Caco-2 (cell line): ENCODE results near the gene EVA1B. TPM values are rescaled to one million over a fixed set of nuclear protein-coding genes. Genes with fewer than 3 reads are reported as not detected.

ENCODE experiments used
- BruUV-seq: library from RNA; stranded (reverse); fragments of 400-500 nt; replicated peaks from 2 replicates; lab custom pipeline; 2021; lab: Mats Ljungman, UMichigan
- CTCF ChIA-PET: fragments of 300-600 bp; sonication (Branson Sonifier 250); formaldehyde crosslinking; loops from one replicate; lab custom pipeline; 2022; ENCODE audit warnings: antibody characterized with exemption; lab: Charles Lee
- POLR2A ChIA-PET: fragments of 300-600 bp; sonication (Branson Sonifier 250); formaldehyde crosslinking; loops from one replicate; lab custom pipeline; 2022; ENCODE audit warnings: antibody characterized with exemption; lab: Charles Lee
- DNase-seq, 2 experiments: peaks; one replicate each; pipeline versions ENCODE4 v3.0.0 to v3.0.0-alpha.2; 2020 to 2022
- H3K27me3 ChIP-seq: replicated peaks from 2 replicates; pipeline ENCODE4 v1.6.0; 2011; ENCODE audit warnings: low read length; ENCODE audit not compliant: control insufficient read depth, insufficient read depth
- H3K36me3 ChIP-seq: 2 replicates; pipeline ENCODE4 v1.5.1; 2011; ENCODE audit warnings: low read length; ENCODE audit not compliant: control insufficient read depth, insufficient read depth
- H3K4me1 ChIP-seq: fragments of 250-450 bp; sonication (Bioruptor Pico); 2 replicates; pipeline ENCODE4 v1.5.1; 2020; ENCODE audit warnings: mild to moderate bottlenecking
- H3K4me3 ChIP-seq: 2 replicates; pipeline ENCODE4 v1.5.1; 2011; ENCODE audit warnings: low read depth, mild to moderate bottlenecking, control low read depth, low read length
- H3K9me3 ChIP-seq: fragments of 250-450 bp; sonication (Bioruptor Pico); 2 replicates; pipeline ENCODE4 v1.5.1; 2020; ENCODE audit warnings: mild to moderate bottlenecking, moderate library complexity
- H3K27ac Mint-ChIP-seq: one replicate; pipeline ENCODE4 v1.8.0; 2022; ENCODE audit warnings: mixed read lengths; ENCODE audit not compliant: unreplicated experiment
- H3K27me3 Mint-ChIP-seq: one replicate; pipeline ENCODE4 v1.8.0; 2022; ENCODE audit warnings: mixed read lengths; ENCODE audit not compliant: insufficient read depth, unreplicated experiment
- H3K36me3 Mint-ChIP-seq: one replicate; pipeline ENCODE4 v1.8.0; 2022; ENCODE audit warnings: mild to moderate bottlenecking, mixed read lengths; ENCODE audit not compliant: insufficient read depth, unreplicated experiment
- H3K4me1 Mint-ChIP-seq: one replicate; pipeline ENCODE4 v1.8.0; 2022; ENCODE audit warnings: low read depth, mixed read lengths; ENCODE audit not compliant: unreplicated experiment
- H3K4me3 Mint-ChIP-seq: one replicate; pipeline ENCODE4 v1.8.0; 2022; ENCODE audit warnings: mild to moderate bottlenecking, moderate library complexity, mixed read lengths; ENCODE audit not compliant: unreplicated experiment
- H3K9me3 Mint-ChIP-seq: one replicate; pipeline ENCODE4 v1.8.0; 2022; ENCODE audit warnings: mixed read lengths; ENCODE audit not compliant: unreplicated experiment
- CTCF ChIP-seq, 2 experiments: fragments of 200-600 bp in 1 of 2; IDR thresholded peaks; 1 replicate in 1 of 2; 2 replicates in 1 of 2; pipeline versions ENCODE4 v1.5.1 to v1.8.0; 2011 to 2022; ENCODE audit warnings: antibody characterized with exemption in 1 of 2, control low read depth in 1 of 2, inconsistent platforms in 1 of 2, low read depth in 1 of 2, low read length in 1 of 2, mild to moderate bottlenecking in 1 of 2, moderate library complexity in 1 of 2; ENCODE audit not compliant: insufficient read depth in 1 of 2, severe bottlenecking in 1 of 2, unreplicated experiment in 1 of 2
- intact Hi-C: fragments of 100-400 bp; cut with micrococcal nuclease; formaldehyde crosslinking; loops from one replicate; pipeline ENCODE4 v1.10.0; 2022; ENCODE audit not compliant: unreplicated experiment
- total RNA-seq: library from RNA; stranded (reverse); gene quantifications from 2 replicates; pipeline ENCODE4 v1.2.3, GENCODE V29; 2022

Gene EVA1B
- total RNA-seq, 1 experiment from 2014 or later = 4.1 TPM

GRCh38 chr1:36320291-36320761 lies 3.1 kb downstream of the EVA1B start:
- POLR2A ChIA-PET = interaction anchor here (0.7 kb wide), 1 partner anchor 14 kb away, joined by 3 read pairs; the partner anchor contains the start of gene SH3D21
- intact Hi-C loops = no loop called here
- Mint-ChIP-seq H3K27me3 (no peaks in the 10 kb centered on the region), H3K27ac (peak overlapping the region; percentile 48), H3K9me3 (no peaks in the 10 kb centered on the region), H3K4me1 (no peaks in the 10 kb centered on the region), H3K36me3 (peaks cover 6% of the 10 kb centered on the region), H3K4me3 (peak overlapping the region; percentile 30)
- Histone ChIP-seq H3K4me3 (no peak overlapping the region), H3K27me3 (no peaks in the 10 kb centered on the region), H3K9me3 (no peaks in the 10 kb centered on the region), H3K4me1 (peaks cover 6% of the 10 kb centered on the region; the same call in 1 of the 2 replicates), H3K36me3 (no peaks in the 10 kb centered on the region)
- DNase-seq = no peak
- CTCF ChIA-PET = no interaction called here
- no TSS peak for BruUV-seq
- no peak for TF ChIP-seq CTCF (IDR thresholded peaks at IDR 0.05; ENCODE audit: insufficient read depth in 1 of 2, low read depth in 1 of 2, low read length in 1 of 2, severe bottlenecking in 1 of 2, unreplicated experiment in 1 of 2)

- DNase-seq = no peak
- Mint-ChIP-seq H3K4me1 (no peaks in the 10 kb centered on the region), H3K4me3 (no peak overlapping the region), H3K36me3 (peaks cover 44% of the 10 kb centered on the region), H3K27me3 (no peaks in the 10 kb centered on the region), H3K9me3 (no peaks in the 10 kb centered on the region), H3K27ac (no peak overlapping the region)
- TF ChIP-seq CTCF (IDR thresholded peaks at IDR 0.05; ENCODE audit: insufficient read depth in 1 of 2, low read depth in 1 of 2, low read length in 1 of 2, severe bottlenecking in 1 of 2, unreplicated experiment in 1 of 2) = no peak
- POLR2A ChIA-PET = no interaction called here
- no TSS peak for BruUV-seq
- Histone ChIP-seq H3K36me3 (no peaks in the 10 kb centered on the region), H3K9me3 (no peaks in the 10 kb centered on the region), H3K4me1 (peaks cover 10% of the 10 kb centered on the region), H3K27me3 (no peaks in the 10 kb centered on the region), H3K4me3 (no peak overlapping the region)
- CTCF ChIA-PET = no interaction called here
- intact Hi-C loops = no loop called here
Measured at GRCh38 chr1:36309397-36309796, 14.0 kb downstream of the EVA1B start.

- BruUV-seq = TSS peak; percentile 11
- intact Hi-C loops = no loop called here
- Histone ChIP-seq H3K27me3 (no peaks in the 10 kb centered on the region), H3K4me3 (peak overlapping the region; percentile 53), H3K9me3 (no peaks in the 10 kb centered on the region), H3K36me3 (peaks cover 1% of the 10 kb centered on the region), H3K4me1 (peaks cover 10% of the 10 kb centered on the region)
- H3K27ac Mint-ChIP-seq = no peak overlapping the region
- no peak for TF ChIP-seq CTCF (IDR thresholded peaks at IDR 0.05; ENCODE audit: insufficient read depth in 1 of 2, low read depth in 1 of 2, low read length in 1 of 2, severe bottlenecking in 1 of 2, unreplicated experiment in 1 of 2)
- H3K27me3 Mint-ChIP-seq = no peaks in the 10 kb centered on the region
- no peak for DNase-seq
- peaks cover 60% of the 10 kb centered on the region for H3K36me3 Mint-ChIP-seq
- no peaks in the 10 kb centered on the region for H3K4me1 Mint-ChIP-seq
- peak overlapping the region; percentile 82 for H3K4me3 Mint-ChIP-seq
- ChIA-PET POLR2A (interaction anchor here (1.8 kb wide), 1 partner anchor 16 kb away, joined by 9 read pairs; the partner anchor contains the start of gene EVA1B), CTCF (interaction anchor here (0.5 kb wide), 1 partner anchor 710 kb away, joined by 3 read pairs; no protein-coding TSS in a partner anchor)
- no peaks in the 10 kb centered on the region for H3K9me3 Mint-ChIP-seq
Measured at GRCh38 chr1:36307601-36308330, 15.7 kb downstream of the EVA1B start.
